KBM-7 (cell line): ENCODE data around the gene PLXNB1.

Experiments used
- DNase-seq: peaks from one replicate; pipeline ENCODE4 v3.0.0-alpha.2; 2015
- in situ Hi-C: fragments of 300-500 bp; cut with MboI; formaldehyde crosslinking; loops from 2 replicates; pipeline ENCODE4 v1.14.3; 2020; ENCODE audit warnings: low sequenced_read_pairs, low pct_unique_long_range_greater_than_20kb, mixed read lengths

PLXNB1 gene

GRCh38 chr3:48398701-48399386 lies 31.0 kb downstream of the PLXNB1 start:
- in situ Hi-C loops, result no loop called here
- no peak for DNase-seq

GRCh38 chr3:48397767-48398681 lies 31.9 kb downstream of the PLXNB1 start:
- no peak for DNase-seq
- in situ Hi-C loops, result no loop called here

- in situ Hi-C loops, result no loop called here
- no peak for DNase-seq
Measured at GRCh38 chr3:48395714-48396113, 34.2 kb downstream of the PLXNB1 start.

- no peak for DNase-seq
- in situ Hi-C loops, result no loop called here
Measured at GRCh38 chr3:48394391-48394790, 35.5 kb downstream of the PLXNB1 start.

- in situ Hi-C loops, result no loop called here
- DNase-seq, result no peak
Measured at GRCh38 chr3:48388966-48389365, 40.9 kb downstream of the PLXNB1 start.

- DNase-seq, result no peak
Measured at GRCh38 chr3:48387634-48388033, 42.3 kb downstream of the PLXNB1 start.

GRCh38 chr3:48372862-48373435 lies 56.9 kb downstream of the PLXNB1 start:
- in situ Hi-C loops, result no loop called here
- no peak for DNase-seq

More at GRCh38 chr3:48387634-48388033, 42.3 kb downstream of the PLXNB1 start:
- in situ Hi-C loops, result no loop called here

GRCh38 chr3:48372377-48372770 lies 57.5 kb downstream of the PLXNB1 start:
- in situ Hi-C loops, result no loop called here
- DNase-seq, result no peak

- DNase-seq, result no peak
- in situ Hi-C loops, result no loop called here
Measured at GRCh38 chr3:48371651-48372376, 58.1 kb downstream of the PLXNB1 start, which contains the start of gene FBXW12. Gene FBXW12, plus strand, starts transcription at chr3:48372219. Its CDS starts 549 bp downstream, at chr3:48372768.

- in situ Hi-C loops, result no loop called here
- DNase-seq, result no peak
Measured at GRCh38 chr3:48370333-48370713, 59.6 kb downstream of the PLXNB1 start.

- DNase-seq, result no peak
- in situ Hi-C loops, result no loop called here
Measured at GRCh38 chr3:48369693-48370332, 60.1 kb downstream of the PLXNB1 start.

GRCh38 chr3:48367201-48367600 lies 62.7 kb downstream of the PLXNB1 start:
- in situ Hi-C loops, result no loop called here
- no peak for DNase-seq

GRCh38 chr3:48364840-48365239 lies 65.0 kb downstream of the PLXNB1 start:
- no peak for DNase-seq
- in situ Hi-C loops, result no loop called here

- DNase-seq, result no peak
- in situ Hi-C loops, result no loop called here
Measured at GRCh38 chr3:48361928-48362327, 68.0 kb downstream of the PLXNB1 start.

- no peak for DNase-seq
- in situ Hi-C loops, result no loop called here
Measured at GRCh38 chr3:48356419-48356818, 73.5 kb downstream of the PLXNB1 start.

- DNase-seq, result no peak
- in situ Hi-C loops, result no loop called here
Measured at GRCh38 chr3:48353987-48354386, 75.9 kb downstream of the PLXNB1 start.
